Kidney glomerular epithelial cell (primary cell): ENCODE results near the gene TRIM67.

Experiments
- DNase-seq: peaks from one replicate; lab custom pipeline; 2025; lab: John Stamatoyannopoulos, UW

TRIM67 gene

GRCh38 chr1:231183639-231184590 is 22.1 kb downstream of the TRIM67 start:
- no peak for DNase-seq

DNA sequence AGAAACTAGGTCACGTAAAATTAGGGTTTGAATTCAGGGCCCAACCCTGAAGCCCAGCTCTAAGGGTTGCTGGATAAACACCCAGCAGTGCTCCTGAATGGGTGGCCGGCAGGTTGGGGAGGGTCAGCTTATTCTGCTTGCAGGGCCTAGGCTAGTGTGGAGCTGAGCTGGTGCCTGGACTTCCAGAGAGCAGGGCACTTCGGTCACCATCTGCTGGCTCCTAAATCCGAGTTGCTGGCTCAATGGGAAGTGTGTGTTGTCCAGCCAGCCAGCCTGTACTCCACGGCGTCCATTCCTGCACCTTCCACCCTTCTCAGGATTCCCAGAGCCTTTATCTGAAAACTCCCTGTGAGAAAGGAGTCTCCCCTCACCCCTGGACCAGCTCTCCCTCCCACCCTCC is 23.0 kb downstream of the TRIM67 start:
- no peak for DNase-seq

GRCh38 chr1:231185391-231185790 is 23.5 kb downstream of the TRIM67 start:
- no peak for DNase-seq

- no peak for DNase-seq
These were observed 24.7 kb downstream of the TRIM67 start for GRCh38 chr1:231186356-231187115.

GRCh38 chr1:231187571-231187970 is 25.7 kb downstream of the TRIM67 start:
- DNase-seq, result no peak

DNA sequence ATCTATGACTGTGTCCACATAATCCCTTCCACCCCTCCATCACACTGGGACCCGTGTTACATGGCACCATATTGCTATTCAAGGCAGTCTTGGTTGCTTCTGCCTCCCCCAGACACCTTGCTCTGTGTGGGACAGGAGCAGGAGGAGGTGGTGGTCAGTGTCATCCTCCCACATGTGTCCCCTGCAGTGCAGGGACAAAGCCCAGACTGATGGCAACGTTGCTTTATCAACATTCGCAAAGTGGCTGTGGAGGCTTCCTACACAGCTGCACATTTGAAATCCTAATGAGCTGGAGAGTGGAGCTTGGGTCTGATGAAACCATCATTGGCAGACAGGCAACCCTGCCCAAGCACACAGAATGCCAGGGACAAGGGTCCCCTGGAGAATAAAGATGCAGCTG is 26.2 kb downstream of the TRIM67 start:
- no peak for DNase-seq

DNA sequence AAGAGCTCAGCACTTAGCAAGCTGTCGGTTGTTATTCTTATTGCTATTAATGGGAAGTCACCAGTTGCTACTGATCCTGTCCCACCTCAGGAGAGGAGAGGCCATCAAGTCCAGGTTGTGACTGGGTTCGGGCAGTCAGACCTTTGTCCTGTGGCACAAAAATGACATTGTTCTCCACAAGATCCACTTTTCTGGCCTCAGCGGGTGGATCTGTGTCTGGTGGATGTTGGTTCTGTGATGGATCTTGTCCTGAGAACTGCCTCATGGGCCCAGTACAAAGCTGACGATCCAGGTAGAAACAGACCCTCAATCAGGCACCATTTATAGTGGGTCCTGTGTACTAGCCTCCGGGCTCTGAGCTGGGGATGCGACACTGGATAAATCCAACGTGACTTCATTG is 26.9 kb downstream of the TRIM67 start:
- no peak for DNase-seq

DNA sequence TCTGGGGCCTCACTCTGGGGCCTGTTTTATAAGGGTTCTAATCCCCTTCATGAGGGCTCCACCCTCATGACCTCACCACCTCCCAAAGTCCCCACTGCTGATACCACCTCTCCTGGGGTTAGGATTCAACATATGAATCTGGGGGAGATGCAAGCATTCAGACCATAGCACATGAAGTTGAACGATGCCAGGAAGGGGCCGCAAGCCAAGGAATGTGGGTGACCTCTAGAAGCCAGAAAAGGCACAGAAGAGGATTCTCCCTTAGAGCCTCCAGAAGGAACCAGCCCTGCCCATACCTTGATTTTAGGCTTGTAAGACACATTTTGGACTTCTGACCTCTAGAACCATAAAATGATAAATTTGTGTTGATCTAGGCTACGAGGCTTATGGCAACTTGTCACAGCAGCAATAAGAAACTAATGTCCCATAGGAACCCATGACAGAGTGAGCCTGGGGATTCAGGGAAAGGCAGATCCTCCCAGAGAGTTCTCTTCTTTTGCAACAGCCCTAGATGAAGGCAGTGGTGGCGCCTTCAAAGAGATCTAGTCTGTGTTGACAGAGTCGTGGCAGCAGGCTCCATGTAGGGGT is 27.9 kb downstream of the TRIM67 start:
- no peak for DNase-seq

DNA sequence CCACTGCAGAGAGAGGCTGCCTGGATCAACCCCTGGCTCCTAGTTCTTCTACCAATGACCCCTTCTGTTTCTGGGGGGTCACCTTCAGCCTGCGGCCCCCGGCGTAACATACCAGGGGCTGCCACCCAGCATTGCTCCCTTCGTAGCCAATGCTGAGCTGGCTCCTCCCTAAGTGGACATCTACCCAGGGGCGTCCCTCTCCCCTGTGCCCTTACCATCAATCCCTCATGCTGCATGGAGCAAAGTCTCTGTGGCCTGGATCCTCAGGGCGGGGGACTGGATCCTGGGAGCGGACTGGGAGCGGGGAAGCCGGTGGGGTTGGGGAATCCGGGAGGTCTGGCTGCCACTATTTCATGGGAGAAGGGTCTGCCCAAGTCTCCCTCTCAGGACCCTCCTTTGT is 28.6 kb downstream of the TRIM67 start:
- DNase-seq, result no peak

DNA sequence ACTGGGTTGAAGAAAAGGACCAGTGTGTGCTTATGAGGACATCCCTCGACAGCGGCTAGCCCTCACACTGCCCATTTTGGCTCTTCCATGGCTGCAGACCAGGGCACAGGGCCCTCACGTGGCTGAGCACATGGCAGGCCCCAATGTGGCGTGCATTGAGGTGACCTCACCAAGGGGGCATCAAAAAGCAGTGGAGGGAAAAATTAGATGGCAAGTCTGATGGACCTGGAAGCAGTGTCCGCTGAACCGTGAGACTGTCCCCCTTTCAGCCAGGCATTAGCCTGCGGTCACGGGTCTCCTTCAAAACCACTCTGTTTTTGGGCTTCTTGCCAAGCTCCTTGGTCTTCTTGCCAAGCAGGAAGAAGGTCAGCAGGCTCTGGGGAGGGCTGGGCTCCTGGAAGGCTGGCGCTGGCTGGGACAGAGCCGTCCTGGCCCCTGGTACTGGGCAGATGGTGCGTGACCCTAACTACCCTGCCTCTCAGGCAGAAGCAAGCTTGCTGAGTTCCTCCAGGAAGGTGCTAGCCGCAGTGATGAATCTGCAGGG is 30.8 kb downstream of the TRIM67 start:
- peak; percentile 54 for DNase-seq

DNA sequence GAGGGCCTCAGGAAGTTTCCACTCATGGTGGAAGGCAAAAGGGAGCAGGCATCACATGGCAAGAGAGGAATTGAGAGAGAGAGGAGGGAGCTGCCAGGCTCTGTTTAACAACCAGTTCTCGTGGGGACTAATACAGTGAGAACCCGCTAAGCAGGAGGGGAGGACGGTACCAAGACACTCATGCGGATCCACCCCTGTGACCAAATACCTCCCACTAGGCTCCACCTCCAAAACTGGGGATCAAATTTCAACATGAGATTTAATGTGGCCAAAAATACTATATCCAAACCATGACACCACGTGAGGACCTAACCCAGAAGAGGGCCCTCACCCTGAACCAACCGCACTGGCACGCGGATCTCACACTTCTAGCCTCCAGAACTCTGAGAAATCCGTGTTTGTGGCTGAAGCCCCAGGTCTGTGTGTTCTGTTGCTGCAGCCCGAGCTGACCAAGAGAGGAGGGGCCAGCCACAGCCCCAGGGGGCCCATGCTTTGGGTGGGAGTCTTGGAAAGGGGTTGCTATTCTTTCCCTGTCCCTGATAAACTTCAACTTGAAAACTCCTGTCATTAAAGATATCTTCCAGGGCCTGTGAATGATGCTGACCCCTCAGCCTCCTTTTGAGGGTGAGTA is 32.0 kb downstream of the TRIM67 start:
- peak; percentile 53 for DNase-seq

DNA sequence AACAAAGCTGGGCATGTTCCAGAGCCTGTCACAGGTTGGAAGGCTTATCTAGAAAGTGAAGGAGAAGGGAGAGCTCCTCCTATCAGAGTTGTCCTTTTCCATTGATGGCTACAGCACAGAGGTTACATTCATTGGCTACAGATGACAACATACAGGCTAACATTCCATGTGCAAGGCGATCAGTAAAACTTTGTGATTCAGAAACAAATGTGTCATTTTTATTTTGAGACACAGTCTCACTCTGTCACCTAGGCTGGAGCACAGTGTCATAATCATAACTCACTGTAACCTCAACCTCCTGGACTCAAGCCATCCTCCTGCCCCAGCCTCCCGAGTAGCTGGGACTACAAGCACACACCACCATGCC is 32.6 kb downstream of the TRIM67 start:
- DNase-seq, result peak; percentile 38

DNA sequence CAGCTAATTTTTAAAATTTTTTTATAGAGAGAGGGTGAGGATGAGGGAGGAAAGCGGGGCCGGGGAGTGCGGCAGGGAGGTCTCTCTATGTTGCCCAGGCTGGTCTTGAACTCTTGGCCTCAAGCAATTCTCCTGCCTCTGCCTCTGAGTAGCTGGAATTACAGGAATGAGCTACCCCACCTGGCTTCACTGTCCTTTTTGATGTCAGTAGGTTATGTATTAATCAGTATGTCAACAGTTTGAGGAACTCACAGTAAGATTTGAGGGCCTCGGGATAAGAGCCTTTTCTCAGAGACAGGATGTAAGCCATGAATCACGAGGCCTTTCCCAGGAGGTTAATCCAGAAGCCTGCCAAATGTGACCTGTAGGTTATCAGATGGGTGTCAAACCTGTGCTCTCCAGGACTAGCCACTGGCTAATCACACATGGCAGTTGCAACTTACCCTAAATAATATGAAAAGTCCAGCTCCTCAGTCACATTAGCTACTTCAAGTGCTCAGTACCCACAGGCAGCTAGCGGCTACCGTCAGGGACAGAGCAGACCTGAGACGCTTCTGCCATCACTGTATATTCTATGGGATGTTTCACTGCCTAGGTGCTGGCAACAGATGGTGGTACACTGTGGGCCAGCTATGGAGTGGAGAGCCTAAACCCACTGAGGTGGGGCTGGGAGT is 33.1 kb downstream of the TRIM67 start:
- DNase-seq, result peak; percentile 88

DNA sequence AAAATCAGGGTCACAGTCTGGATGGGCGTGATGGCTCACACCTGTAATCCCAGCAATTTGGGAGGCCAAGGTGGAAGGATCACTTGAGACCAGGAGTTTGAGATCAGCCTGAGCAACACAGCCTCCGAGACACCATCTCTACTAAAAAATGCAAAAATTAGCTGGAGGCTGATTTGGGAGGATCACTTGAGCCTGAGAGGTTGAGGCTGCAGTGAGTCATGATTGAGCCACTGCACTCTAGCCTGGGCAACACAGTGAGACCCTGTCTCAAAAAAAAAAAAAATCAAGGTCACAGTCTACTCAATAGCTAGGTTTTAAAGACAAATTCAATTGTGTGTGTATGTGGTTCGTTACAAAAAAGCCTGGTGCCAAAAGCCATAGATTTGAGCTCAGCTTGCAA is 34.4 kb downstream of the TRIM67 start:
- DNase-seq, result no peak

DNA sequence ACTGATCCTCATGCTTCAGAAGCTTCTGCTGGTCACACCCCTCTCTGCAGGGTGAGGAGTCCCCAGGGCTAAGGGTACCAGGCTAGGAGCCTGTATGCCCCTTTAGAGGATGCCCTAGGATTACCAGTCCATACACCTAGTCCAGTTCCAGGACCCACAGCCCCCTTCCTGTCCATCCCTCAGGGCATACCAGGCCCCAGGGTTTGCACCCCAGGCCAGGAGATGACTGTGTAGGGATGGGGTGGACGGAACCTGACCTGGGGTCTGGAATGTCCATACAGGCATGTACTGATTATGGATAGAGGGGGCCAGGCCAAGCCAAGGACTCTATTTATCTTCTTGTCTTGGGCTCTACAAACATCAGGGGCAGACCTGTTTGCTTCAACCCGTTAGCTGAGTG is 34.9 kb downstream of the TRIM67 start:
- DNase-seq, result no peak

- no peak for DNase-seq
These were observed 38.0 kb downstream of the TRIM67 start for GRCh38 chr1:231199868-231200267.

DNA sequence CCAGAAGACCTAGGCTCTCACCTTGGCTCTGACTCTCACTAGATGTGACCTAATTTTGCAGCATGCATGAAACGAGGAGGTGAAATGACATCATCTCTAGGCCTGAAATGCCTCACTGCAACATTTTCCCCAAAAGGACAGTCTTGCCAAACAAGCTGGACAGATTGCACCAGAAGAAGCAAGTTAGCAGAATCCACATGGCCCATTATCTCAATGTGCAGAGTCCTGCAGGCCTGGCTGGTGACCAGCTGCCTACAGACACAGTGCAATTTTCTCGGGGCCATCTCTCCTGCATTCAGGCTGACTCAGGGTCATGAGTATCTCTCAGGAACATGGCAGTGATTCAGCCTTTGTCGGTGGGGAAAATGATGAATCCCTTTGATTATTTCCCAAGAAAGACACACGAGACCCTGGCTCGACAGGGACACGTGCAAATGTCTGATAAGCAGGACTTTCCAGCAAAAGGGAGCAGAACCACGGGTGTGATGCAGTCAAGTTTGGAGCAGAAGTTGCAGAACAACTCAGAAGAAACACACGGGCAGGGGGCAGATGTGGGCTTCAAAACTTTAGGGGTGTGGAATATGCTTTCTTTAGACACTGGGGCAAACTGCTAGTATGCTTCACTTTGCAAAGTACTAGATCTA is 38.7 kb downstream of the TRIM67 start:
- no peak for DNase-seq

GRCh38 chr1:231201375-231201978 is 39.6 kb downstream of the TRIM67 start:
- DNase-seq, result no peak

GRCh38 chr1:231201979-231202633 is 40.2 kb downstream of the TRIM67 start:
- no peak for DNase-seq
